SJSA1 (cell line): ENCODE results near the gene CREB5. TPM values are rescaled to one million over a fixed set of nuclear protein-coding genes. Genes with fewer than 3 reads are reported as not detected.

Experiments used
- DNase-seq, 2 experiments: peaks; one replicate each; pipeline ENCODE4 v3.0.0-alpha.2; 2015 to 2020; ENCODE audit warnings: low spot score in 2 of 2, low read depth in 1 of 2
- H3K27ac ChIP-seq: fragments of 250-450 bp; sonication (Bioruptor Pico); 2 replicates; pipeline ENCODE4 v1.5.1; 2020; ENCODE audit warnings: mild to moderate bottlenecking, moderate library complexity
- H3K27me3 ChIP-seq: fragments of 250-450 bp; sonication (Bioruptor Pico); replicated peaks from 2 replicates; pipeline ENCODE4 v1.5.1; 2020; ENCODE audit warnings: mild to moderate bottlenecking, moderate library complexity
- H3K36me3 ChIP-seq: fragments of 250-450 bp; sonication (Bioruptor Pico); 2 replicates; pipeline ENCODE4 v1.5.1; 2020; ENCODE audit warnings: mild to moderate bottlenecking
- H3K4me1 ChIP-seq: fragments of 250-450 bp; sonication (Bioruptor Pico); replicated peaks from 2 replicates; pipeline ENCODE4 v1.6.1; 2021; ENCODE audit warnings: mild to moderate bottlenecking
- H3K4me3 ChIP-seq: fragments of 250-450 bp; sonication (Bioruptor Pico); 2 replicates; pipeline ENCODE4 v1.5.1; 2020; ENCODE audit warnings: mild to moderate bottlenecking
- H3K9me3 ChIP-seq: fragments of 250-450 bp; sonication (Bioruptor Pico); replicated peaks from 2 replicates; pipeline ENCODE4 v1.5.1; 2020; ENCODE audit warnings: mild to moderate bottlenecking
- total RNA-seq: library from RNA; depleted of rRNA; stranded (reverse); fragments of >200 nt; shearing (Covaris generic); gene quantifications from 2 replicates; pipeline ENCODE4 v1.2.3, GENCODE V29; 2014

The CREB5 gene
- total RNA-seq, 1 experiment from 2014 or later = 1.00 TPM

DNA sequence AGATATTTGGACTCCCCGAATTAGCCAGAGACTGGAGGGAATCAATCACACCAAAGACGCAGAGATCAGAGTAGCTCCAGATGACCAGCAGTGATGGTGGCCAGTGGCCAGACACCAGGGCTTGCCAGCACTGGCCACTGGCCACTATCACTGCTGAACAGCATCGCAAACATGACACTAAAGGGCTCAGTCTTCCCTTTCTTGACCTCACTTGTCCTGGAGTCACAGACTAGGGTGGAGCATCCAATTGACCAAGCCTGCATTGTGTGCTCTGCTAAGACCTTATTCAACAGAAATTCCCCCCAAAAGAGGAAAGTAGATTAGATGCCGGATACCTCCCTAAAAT, 234.7 kb downstream of the CREB5 start:
- no peaks in the 10 kb centered on the region for H3K36me3 ChIP-seq
- no peaks in the 10 kb centered on the region for H3K9me3 ChIP-seq
- H3K27me3 ChIP-seq = peaks cover 7% of the 10 kb centered on the region; the same call in 1 of the 2 replicates
- no peaks in the 10 kb centered on the region for H3K4me1 ChIP-seq
- no peak for DNase-seq
- H3K27ac ChIP-seq = no peak overlapping the region
- H3K4me3 ChIP-seq = no peak overlapping the region

DNA sequence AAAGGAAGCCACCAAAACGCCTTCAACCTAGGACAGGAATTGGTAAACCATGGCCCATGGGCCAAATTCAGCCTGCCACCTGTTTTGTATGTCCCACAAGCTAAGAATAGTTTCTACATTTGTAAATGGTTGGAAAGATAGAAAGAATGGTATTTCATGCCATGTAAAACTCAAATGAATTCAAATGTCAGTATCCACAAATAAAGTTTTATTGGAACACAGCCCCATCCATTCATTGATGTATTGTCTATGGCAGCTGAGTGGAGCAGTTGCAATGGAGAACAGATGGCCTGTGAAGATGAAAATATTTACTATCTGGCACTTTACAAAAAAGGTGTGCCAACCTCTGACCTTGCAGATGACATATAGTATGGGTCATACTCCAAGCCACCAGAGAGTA, 236.9 kb downstream of the CREB5 start:
- no peaks in the 10 kb centered on the region for H3K36me3 ChIP-seq

DNA sequence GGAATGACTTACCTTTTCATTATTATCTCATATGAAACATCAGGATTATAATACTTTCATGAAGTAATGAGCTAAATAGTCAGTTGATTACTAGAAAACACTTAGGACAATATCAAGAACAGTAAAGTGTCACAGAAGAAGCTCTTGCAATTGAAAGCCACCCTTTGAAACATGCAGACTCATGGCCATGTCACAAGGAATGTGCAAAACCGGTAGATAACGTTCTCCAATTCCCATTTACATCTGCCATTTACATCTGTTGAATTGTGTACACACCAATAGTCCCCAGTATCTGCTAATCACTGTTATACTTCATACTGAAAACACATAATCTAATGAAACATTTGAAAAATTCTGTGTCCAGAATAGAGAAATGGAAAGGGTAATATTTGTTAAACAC, 237.5 kb downstream of the CREB5 start:
- Histone ChIP-seq H3K36me3 (no peaks in the 10 kb centered on the region), H3K27ac (no peak overlapping the region), H3K9me3 (no peaks in the 10 kb centered on the region), H3K4me3 (no peak overlapping the region), H3K27me3 (0 out of 2 replicates have a peak, but pooled peaks cover 2% of the 10 kb centered on the region), H3K4me1 (no peaks in the 10 kb centered on the region)
- no peak for DNase-seq

More for the DNA sequence above, 236.9 kb downstream of the CREB5 start:
- no peak overlapping the region for H3K27ac ChIP-seq
- H3K4me1 ChIP-seq = no peaks in the 10 kb centered on the region
- H3K4me3 ChIP-seq = no peak overlapping the region
- no peak for DNase-seq
- 0 out of 2 replicates have a peak, but pooled peaks cover 2% of the 10 kb centered on the region for H3K27me3 ChIP-seq
- H3K9me3 ChIP-seq = no peaks in the 10 kb centered on the region

DNA sequence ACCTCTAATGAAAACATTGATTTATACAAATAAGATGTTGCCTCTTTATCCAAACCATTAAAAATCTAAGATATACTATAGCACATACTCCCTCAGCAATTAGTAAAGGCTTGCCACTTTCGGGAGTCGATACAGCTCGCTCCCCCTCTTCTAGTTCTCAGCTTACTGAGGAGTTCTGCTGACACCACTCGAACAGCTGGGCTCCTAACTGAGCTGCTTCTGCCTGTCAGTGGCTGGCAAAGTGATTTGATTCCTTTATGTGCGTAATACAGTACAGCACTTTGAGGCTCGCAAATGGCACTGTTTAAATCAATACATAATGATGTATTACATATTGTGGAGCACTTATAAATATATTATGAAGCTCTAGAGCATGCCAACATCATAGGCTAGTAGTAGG, 241.8 kb downstream of the CREB5 start:
- H3K4me3 ChIP-seq = no peak overlapping the region
- no peak for DNase-seq
- H3K9me3 ChIP-seq = no peaks in the 10 kb centered on the region
- H3K36me3 ChIP-seq = no peaks in the 10 kb centered on the region
- no peak overlapping the region for H3K27ac ChIP-seq
- peaks cover 2% of the 10 kb centered on the region; the same call in 1 of the 2 replicates for H3K27me3 ChIP-seq
- no peaks in the 10 kb centered on the region for H3K4me1 ChIP-seq

DNA sequence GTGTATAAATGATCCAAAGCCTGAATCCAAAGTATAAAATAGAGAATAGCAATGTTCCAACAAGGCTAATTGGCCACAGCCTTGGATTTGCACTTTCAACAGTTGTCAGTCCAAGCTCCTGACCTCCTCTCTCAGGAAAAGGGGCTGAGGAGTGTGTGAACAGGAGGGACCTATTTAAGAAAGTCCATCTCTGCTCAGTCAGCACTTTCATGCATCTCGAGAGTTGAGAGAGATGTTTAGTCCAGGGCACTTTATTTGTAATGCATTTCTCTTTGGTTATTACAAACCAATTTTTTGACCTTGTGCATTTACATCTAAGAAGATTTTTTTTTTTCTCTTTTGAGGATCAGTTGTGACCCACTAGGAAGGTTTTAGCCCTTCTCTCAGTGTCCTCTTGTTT, 244.2 kb downstream of the CREB5 start:
- H3K27me3 ChIP-seq = no peaks in the 10 kb centered on the region; the same call in 1 of the 2 replicates
- no peaks in the 10 kb centered on the region for H3K36me3 ChIP-seq
- H3K9me3 ChIP-seq = 0 out of 2 replicates have a peak, but pooled peaks cover 3% of the 10 kb centered on the region
- DNase-seq = no peak
- no peak overlapping the region for H3K4me3 ChIP-seq
- no peaks in the 10 kb centered on the region for H3K4me1 ChIP-seq
- H3K27ac ChIP-seq = no peak overlapping the region

DNA sequence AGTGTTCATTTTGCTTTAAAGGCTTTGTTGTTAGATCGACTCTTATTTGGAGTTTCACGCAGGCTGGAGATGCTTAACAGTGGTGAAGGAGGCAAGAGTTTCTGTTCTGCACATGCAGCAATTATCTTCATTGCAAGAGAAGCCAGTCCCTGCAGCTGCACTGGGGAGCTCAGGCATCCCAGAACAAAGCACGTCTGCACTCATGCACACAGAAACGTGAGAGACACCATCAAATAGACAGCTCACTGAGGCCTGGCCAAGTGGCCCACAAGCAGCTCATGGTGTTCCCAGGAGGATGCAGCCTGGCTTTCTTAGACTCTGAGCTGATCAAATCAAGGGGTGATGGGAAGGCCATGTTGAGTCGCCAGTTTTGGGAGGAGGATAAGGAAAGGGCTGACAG, 246.1 kb downstream of the CREB5 start:
- no peaks in the 10 kb centered on the region for H3K36me3 ChIP-seq
- H3K4me1 ChIP-seq = no peaks in the 10 kb centered on the region
- no peak for DNase-seq
- H3K27me3 ChIP-seq = no peaks in the 10 kb centered on the region; the same call in 1 of the 2 replicates
- H3K9me3 ChIP-seq = 0 out of 2 replicates have a peak, but pooled peaks cover 3% of the 10 kb centered on the region
- H3K4me3 ChIP-seq = no peak overlapping the region
- H3K27ac ChIP-seq = no peak overlapping the region

DNA sequence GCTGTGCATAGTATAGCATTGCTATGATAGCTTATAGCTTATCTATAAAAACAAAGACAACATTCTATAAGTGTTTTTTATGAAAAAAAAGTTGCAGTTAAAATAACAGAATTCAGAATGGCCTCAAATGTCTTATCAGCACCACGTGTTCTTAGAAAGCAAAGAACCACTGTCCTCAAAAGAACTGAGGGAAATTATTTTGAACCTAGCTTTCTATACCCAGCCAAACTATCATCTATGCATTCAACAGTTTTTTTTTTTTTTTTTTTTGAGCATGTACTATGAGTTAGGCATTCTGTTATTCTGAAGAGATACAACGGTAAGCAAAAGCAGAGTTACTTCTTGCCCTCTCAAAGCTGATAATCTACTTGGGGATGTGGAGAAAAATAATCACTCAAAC, 247.8 kb downstream of the CREB5 start:
- H3K27ac ChIP-seq = no peak overlapping the region
- H3K4me3 ChIP-seq = no peak overlapping the region
- 0 out of 2 replicates have a peak, but pooled peaks cover 3% of the 10 kb centered on the region for H3K9me3 ChIP-seq
- H3K27me3 ChIP-seq = no peaks in the 10 kb centered on the region; the same call in none of the 2 replicates
- no peaks in the 10 kb centered on the region for H3K36me3 ChIP-seq
- H3K4me1 ChIP-seq = no peaks in the 10 kb centered on the region
- DNase-seq = no peak

DNA sequence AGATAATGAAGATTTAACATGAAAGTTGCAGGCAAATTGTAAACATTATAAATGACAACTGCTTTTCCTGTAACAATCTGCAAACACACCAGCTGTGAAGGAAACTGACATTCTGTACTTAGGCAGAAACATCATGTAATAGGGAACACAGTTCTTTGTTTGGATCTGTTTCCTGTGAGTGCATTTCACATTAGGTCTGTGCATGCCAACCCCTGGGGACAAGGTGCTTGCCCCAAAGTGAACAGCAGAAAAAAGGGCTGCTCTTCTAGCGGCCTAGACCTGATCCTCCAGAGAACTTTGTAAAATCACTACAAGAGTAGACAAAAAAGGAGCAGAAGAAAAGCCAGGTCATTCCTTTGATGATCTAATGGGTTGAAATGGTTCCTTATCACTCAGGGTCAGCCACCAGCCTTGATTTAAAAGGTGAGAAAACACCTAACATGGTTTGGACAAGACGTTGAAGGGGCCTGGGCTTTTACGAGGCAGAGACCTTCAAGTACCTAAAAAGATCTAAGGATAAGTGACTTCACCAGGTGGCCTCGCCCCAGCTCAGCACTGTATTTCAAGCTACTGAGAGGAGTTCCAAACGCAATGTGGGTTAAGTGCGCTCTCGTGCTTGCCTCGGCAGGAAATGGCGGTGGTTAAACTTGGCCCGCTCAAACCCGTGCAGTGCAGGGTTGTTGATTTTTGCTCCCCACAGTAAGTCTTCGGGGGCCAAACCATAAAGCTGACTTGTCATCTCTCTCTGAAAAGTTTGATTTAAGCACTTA, 249.7 kb downstream of the CREB5 start:
- H3K4me1 ChIP-seq = no peaks in the 10 kb centered on the region
- H3K9me3 ChIP-seq = 0 out of 2 replicates have a peak, but pooled peaks cover 3% of the 10 kb centered on the region
- H3K27me3 ChIP-seq = no peaks in the 10 kb centered on the region; the same call in 1 of the 2 replicates
- no peaks in the 10 kb centered on the region for H3K36me3 ChIP-seq
- H3K4me3 ChIP-seq = no peak overlapping the region
- no peak overlapping the region for H3K27ac ChIP-seq
- DNase-seq = no peak

DNA sequence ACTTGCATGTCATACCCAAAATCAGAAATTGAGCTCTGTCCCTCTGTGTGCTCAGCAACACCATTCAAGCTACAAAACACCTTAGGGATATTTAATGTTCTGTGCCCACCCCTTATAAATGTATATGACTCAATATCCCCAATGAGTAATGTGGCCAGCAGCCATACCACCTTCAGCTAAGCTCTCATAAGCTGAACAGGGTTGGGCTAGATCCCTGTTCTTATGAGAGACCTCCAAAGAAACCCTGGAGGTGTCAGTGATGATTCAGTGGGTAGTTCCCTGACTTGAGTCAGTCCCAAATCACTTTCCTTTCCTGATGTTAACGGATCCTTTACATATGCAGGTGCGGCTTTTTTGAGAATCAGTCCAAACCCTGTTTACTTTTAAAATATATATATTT, 253.8 kb downstream of the CREB5 start:
- Histone ChIP-seq H3K27me3 (no peaks in the 10 kb centered on the region; the same call in 1 of the 2 replicates), H3K27ac (no peak overlapping the region), H3K4me1 (no peaks in the 10 kb centered on the region), H3K4me3 (no peak overlapping the region), H3K9me3 (no peaks in the 10 kb centered on the region), H3K36me3 (no peaks in the 10 kb centered on the region)
- DNase-seq = no peak

DNA sequence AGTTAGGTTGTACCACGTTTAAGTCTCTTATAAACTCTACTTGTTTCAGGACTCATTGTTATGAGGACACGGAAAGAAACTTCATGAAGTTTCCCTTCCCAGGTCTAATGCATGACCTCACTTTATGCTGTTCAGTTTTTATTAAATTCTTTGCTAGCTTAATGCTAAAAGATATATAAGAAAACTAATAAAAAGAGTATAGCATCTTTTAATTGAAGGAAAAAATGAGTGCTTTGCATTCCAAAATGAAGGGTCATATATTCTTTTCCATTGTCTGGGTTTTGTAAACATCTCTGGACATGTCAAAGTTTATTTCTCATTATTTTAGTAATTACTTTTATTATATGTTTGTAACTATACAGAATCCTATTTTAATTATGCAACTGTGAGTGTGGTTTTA, 255.8 kb downstream of the CREB5 start:
- Histone ChIP-seq H3K4me3 (no peak overlapping the region), H3K9me3 (no peaks in the 10 kb centered on the region), H3K27ac (no peak overlapping the region), H3K4me1 (no peaks in the 10 kb centered on the region), H3K36me3 (no peaks in the 10 kb centered on the region), H3K27me3 (no peaks in the 10 kb centered on the region; the same call in 1 of the 2 replicates)
- no peak for DNase-seq

DNA sequence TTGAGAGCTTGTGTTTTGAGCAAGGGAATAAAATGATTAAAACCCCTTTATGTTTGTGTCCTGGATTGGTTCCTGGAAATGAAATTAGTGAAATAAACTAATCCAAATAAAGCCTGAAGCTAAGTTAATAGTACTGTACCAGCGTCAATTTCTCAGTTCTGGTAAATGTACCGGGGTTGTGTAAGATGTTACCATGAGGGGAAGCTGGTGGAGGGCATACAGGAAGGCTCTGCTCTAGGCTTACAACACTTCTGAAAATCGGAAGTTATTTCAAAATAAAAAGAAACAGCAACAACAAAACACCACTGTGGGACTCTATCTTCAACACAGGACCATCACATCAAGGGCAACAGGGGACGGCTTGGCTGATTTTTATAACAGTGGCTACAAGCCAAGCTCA, 257.0 kb downstream of the CREB5 start:
- Histone ChIP-seq H3K9me3 (no peaks in the 10 kb centered on the region), H3K36me3 (no peaks in the 10 kb centered on the region), H3K4me1 (no peaks in the 10 kb centered on the region), H3K27me3 (no peaks in the 10 kb centered on the region; the same call in 1 of the 2 replicates), H3K4me3 (no peak overlapping the region), H3K27ac (no peak overlapping the region)
- DNase-seq = no peak

DNA sequence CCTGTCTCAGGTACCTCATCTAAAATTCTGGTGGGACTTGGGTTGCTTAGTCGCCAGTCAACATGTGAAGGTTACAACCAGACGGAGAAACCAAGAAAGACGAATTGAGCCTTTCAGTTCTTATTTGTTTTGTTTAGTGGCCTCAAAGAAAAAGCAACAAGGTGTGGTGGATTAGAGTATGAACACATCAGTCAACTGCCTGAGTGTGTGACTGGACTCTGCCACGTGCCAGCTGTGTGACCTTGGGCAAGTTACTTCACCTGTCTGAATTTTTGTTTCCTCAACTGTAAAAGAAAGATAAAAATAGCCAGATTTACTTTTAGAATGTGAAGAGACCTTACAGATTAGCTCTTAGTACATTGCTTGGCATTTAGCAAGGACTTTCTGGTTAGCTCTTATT, 259.2 kb downstream of the CREB5 start:
- H3K4me3 ChIP-seq = no peak overlapping the region
- no peaks in the 10 kb centered on the region for H3K4me1 ChIP-seq
- no peaks in the 10 kb centered on the region for H3K27me3 ChIP-seq
- DNase-seq = no peak
- no peaks in the 10 kb centered on the region for H3K36me3 ChIP-seq
- no peak overlapping the region for H3K27ac ChIP-seq
- H3K9me3 ChIP-seq = no peaks in the 10 kb centered on the region

DNA sequence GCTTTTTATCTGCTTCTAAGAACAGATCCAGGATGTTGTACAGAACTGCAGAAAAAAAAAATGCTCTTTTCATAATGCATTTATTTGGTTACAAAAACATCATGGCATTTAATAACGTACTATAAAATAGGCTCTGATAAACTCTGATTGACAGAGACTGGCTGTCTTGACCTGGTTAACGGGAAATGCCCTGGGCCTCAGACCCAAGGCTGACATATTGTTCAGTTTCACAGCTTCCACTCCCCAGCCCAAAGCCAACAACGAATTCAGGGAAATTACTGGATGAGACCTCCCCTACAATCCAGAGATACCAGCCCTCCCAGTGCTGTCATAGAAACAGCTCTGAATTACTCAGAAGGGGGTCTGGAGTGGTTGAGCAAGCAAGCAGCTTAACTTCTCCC, 260.1 kb downstream of the CREB5 start:
- Histone ChIP-seq H3K4me3 (no peak overlapping the region), H3K27me3 (no peaks in the 10 kb centered on the region), H3K9me3 (no peaks in the 10 kb centered on the region), H3K4me1 (no peaks in the 10 kb centered on the region), H3K36me3 (no peaks in the 10 kb centered on the region), H3K27ac (no peak overlapping the region)
- no peak for DNase-seq

DNA sequence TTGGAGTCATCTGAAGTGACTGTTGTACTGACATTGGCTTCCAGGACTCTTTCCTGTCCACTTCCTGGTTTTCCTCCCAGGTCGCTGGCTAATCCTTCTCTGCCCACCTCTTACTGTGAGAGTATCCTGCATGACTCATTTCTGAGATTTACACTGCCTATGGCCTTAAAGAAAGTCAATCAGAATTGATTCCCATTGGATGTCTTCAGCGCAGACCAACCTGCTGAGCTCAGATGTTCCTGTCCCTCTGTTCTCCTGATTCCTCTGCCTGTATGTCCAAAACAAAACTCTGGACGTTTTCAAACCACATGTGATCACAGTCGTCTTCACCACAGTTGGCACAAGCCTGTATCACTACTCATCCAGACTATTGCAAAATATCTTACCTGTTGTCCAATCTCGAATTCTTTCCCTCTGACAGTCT, 262.1 kb downstream of the CREB5 start:
- Histone ChIP-seq H3K4me1 (no peaks in the 10 kb centered on the region), H3K36me3 (no peaks in the 10 kb centered on the region), H3K27me3 (no peaks in the 10 kb centered on the region), H3K4me3 (no peak overlapping the region), H3K9me3 (no peaks in the 10 kb centered on the region), H3K27ac (no peak overlapping the region)
- no peak for DNase-seq
